Progenitor cell of endocrine pancreas (in vitro differentiated cells): Measurements from ENCODE around the gene PHOX2A. TPM values are rescaled to one million over a fixed set of nuclear protein-coding genes. Genes with fewer than 3 reads are reported as not detected.
A peak's percentile ranks its signal among the peaks of the same experiment; 100 is the strongest.

Source experiments
- DNase-seq: peaks from one replicate; pipeline ENCODE4 v3.0.0; 2021; ENCODE audit warnings: low spot score; ENCODE audit not compliant: unreplicated experiment
- H3K27ac Mint-ChIP-seq: 2 replicates; pipeline ENCODE4 v1.8.0; 2021; ENCODE audit warnings: mild to moderate bottlenecking, moderate library complexity, mixed read lengths
- H3K27me3 Mint-ChIP-seq: 2 replicates; pipeline ENCODE4 v1.8.0; 2021; ENCODE audit warnings: mixed read lengths
- H3K36me3 Mint-ChIP-seq: 2 replicates; pipeline ENCODE4 v1.8.0; 2022; ENCODE audit warnings: mixed read lengths; ENCODE audit not compliant: insufficient read depth
- H3K4me1 Mint-ChIP-seq: 2 replicates; pipeline ENCODE4 v1.8.0; 2021; ENCODE audit warnings: low read depth, mixed read lengths
- H3K4me3 Mint-ChIP-seq: 2 replicates; pipeline ENCODE4 v1.8.0; 2021; ENCODE audit warnings: low read depth, mild to moderate bottlenecking, moderate library complexity, mixed read lengths
- H3K9me3 Mint-ChIP-seq: 2 replicates; pipeline ENCODE4 v1.8.0; 2021; ENCODE audit warnings: low read depth, mixed read lengths
- total RNA-seq: library from RNA; stranded (reverse); gene quantifications from 2 replicates; pipeline ENCODE4 v1.2.1, GENCODE V29; 2021
- TF ChIP-seq, protein P1 (sequence below): fragments of 200-600 bp; sonication (generic); IDR thresholded peaks from one replicate; pipeline ENCODE4 v1.5.0; 2021; ENCODE audit warnings: antibody characterized with exemption, mild to moderate bottlenecking; ENCODE audit not compliant: unreplicated experiment

Gene PHOX2A
- total RNA-seq, 1 donor from 2014 or later, result not detected

DNA sequence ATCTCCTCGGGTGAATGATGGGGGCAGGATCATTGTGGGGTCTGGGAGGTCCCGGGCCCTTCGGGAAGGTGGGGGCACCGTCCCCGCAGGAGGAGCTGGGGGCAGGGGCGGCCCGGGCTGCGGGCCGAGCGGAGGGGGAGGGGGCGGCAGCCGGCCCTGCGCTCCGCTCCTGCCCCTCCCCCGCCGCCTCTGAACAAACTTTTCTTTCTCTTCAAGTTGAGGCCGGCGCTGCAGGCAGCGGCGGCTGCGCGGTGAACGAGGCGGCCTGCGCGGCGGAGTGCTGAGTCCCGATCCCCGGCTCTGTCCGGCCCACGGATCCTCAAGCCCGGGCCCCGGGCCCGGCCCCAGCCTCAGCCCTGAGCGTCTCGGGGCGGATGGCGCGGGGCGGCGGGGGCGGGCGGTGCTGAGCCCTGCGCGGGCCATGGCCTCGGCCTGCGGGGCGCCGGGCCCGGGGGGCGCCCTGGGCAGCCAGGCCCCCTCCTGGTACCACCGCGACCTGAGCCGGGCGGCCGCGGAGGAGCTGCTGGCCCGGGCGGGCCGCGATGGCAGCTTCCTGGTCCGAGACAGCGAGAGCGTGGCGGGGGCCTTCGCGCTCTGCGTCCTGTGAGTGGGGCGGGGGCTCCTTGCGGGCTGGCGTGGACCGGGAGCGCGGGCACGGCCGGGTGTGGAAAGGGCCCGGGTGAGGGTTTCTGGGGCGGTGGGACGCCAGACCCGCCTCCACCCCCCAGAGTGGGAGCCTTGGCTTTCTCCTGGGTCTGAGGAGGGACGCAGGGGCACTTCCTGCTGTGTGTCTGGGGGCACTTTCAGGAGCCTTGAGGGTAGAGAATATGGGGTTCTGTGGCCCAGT is 19.2 kb downstream of the PHOX2A start, which contains the start of gene INPPL1:
TSS of gene INPPL1 (plus strand) at position 204 of the 847 bp plus-strand sequence. CDS start at position 422, 218 bp downstream.
- TF ChIP-seq, protein P1, sequence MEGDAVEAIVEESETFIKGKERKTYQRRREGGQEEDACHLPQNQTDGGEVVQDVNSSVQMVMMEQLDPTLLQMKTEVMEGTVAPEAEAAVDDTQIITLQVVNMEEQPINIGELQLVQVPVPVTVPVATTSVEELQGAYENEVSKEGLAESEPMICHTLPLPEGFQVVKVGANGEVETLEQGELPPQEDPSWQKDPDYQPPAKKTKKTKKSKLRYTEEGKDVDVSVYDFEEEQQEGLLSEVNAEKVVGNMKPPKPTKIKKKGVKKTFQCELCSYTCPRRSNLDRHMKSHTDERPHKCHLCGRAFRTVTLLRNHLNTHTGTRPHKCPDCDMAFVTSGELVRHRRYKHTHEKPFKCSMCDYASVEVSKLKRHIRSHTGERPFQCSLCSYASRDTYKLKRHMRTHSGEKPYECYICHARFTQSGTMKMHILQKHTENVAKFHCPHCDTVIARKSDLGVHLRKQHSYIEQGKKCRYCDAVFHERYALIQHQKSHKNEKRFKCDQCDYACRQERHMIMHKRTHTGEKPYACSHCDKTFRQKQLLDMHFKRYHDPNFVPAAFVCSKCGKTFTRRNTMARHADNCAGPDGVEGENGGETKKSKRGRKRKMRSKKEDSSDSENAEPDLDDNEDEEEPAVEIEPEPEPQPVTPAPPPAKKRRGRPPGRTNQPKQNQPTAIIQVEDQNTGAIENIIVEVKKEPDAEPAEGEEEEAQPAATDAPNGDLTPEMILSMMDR, result no peak

DNA sequence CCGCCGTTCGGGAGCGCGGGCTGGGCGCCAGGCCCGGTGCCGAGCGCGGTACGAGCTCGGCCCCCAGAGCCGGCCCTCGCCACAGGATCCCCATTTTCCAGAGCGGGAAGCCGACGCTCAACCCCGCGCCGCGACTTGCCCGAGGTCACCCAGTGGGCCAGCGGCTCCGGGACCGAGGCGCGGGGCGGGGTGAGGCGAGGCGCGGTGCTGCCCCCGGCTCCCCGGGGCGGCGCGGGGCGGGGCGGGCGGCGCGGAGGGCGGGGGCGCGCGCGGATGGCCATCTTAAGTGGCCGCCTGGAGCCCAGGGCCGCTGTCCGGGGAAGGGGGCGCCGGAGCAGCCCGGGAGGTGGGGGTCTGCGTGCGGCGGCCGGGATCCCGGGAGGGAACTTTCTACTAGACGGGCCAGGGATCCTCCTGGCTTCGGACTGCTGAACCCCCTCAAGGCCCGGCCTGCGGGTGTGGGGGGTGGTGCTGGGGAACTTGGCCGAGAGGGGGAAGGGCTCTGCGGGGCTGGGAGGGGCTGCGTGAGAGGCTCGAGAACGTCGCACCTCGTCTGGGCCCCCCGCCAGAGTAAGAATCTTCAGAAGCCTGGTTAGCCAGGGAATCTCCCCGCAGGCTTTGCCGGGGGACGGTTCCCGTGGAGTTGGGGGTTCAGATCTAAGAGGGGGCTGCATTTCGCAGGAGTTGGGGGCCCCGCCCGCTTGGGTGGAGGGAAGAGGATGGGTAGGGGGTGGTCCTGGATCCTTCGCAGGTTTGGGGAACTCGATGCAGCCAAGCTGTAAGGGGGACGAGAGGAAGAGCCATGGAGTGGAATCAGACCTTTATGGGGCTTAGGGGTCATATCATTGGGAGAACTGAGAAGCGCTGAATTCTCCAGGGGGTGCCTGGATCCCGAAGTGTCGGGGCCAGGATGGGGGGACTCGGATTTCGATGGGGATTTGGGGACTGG is 20.1 kb downstream of the PHOX2A start:
- H3K36me3 Mint-ChIP-seq, result peaks cover 1% of the 10 kb centered on the region
- H3K4me1 Mint-ChIP-seq, result peaks cover 24% of the 10 kb centered on the region
- H3K27me3 Mint-ChIP-seq, result no peaks in the 10 kb centered on the region
- peak overlapping the region; percentile 96 for H3K4me3 Mint-ChIP-seq
- TF ChIP-seq, protein P1, result no peak
- H3K27ac Mint-ChIP-seq, result peak overlapping the region; percentile 96
- DNase-seq, result peak; percentile 56
- no peaks in the 10 kb centered on the region for H3K9me3 Mint-ChIP-seq

More for the DNA sequence above, 19.2 kb downstream of the PHOX2A start, which contains the start of gene INPPL1:
- no peaks in the 10 kb centered on the region for H3K27me3 Mint-ChIP-seq
- peaks cover 6% of the 10 kb centered on the region for H3K36me3 Mint-ChIP-seq
- H3K9me3 Mint-ChIP-seq, result no peaks in the 10 kb centered on the region
- H3K4me1 Mint-ChIP-seq, result peaks cover 24% of the 10 kb centered on the region
- H3K27ac Mint-ChIP-seq, result peak within 1 kb of the TSS; percentile 96
- H3K4me3 Mint-ChIP-seq, result peak within 1 kb of the TSS; percentile 96
- no peak for DNase-seq

DNA sequence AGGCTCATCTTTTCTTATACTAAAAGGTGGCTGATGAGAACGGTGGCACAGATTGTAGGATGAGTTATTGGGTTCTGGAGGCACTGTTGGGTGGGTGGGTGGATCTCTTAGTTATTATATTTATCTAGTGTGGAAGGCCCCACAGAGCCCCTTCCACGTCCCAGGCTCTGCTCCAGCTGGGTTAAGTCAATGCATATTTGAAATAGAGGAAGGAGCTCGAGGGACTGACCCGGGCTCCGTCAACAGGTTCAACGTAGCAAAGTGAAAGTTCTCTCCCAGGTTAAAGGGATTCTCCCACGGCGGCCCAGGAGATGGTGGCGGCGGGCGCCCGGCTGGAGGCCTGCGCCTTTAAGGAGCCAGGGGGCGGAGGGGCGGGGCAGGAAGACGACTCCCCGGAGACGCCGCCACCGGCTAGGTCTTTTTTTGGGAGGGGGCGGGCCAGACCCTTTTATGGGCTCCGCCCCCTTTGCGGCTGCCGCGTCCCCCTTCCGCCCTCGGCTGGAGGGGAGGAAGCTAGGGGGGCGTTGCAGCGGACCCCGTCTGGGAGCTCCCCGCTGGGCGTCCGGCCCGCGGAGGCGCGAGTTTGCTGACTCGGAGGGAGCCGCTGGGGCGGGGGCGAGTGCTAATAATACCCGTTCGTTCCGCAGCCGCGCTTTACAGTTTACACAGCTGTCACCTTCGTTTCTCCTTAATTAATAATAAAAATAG is 20.9 kb downstream of the PHOX2A start:
- TF ChIP-seq, protein P1, result peak; percentile 13
- H3K36me3 Mint-ChIP-seq, result no peaks in the 10 kb centered on the region
- DNase-seq, result peak; percentile 90
- peak overlapping the region; percentile 94 for H3K27ac Mint-ChIP-seq
- H3K27me3 Mint-ChIP-seq, result peaks cover under 1% of the 10 kb centered on the region
- peak overlapping the region; percentile 83 for H3K4me3 Mint-ChIP-seq
- H3K4me1 Mint-ChIP-seq, result peaks cover 24% of the 10 kb centered on the region
- no peaks in the 10 kb centered on the region for H3K9me3 Mint-ChIP-seq

DNA sequence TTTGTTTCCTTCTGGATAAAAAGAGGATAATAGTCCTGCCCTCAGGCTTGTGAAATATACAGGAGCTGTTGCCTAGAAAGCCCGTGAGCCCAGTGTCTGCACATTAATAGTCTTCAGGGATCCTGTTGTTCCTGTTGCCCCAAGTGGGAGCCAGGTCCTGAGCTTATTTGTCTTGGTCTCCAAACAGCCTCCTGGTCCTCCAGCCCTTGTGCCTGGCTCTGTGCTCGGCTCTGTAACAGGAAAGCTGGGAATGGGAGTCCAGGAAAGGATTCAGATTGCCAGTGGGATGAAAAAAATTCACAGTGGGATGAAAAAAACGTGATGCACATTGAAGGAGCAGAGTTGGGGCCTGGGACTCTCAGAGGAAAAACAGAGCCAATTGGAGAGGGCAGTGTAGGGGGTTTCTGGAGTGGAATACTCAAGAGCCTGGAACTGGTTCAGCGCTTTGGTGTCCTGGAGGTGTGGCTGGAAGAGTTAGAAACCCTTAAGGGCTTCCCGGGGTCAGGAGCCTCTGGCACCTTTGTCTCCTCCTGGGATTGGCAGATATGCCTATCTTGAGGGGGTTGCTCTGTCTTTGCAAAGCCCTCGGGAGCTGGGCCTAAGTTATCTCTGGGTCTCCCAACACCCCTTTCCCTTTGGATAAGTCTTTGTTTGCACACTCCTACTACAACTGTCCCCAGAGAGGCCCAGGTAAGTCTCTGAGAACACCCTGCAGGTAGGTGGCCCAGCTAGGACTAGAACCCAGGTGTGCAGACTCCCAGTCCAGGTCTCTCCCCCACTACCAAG is 21.7 kb downstream of the PHOX2A start:
- TF ChIP-seq, protein P1, result no peak
- DNase-seq, result no peak

More for the DNA sequence above, 21.7 kb downstream of the PHOX2A start:
- peaks cover 24% of the 10 kb centered on the region for H3K4me1 Mint-ChIP-seq
- H3K27ac Mint-ChIP-seq, result peak overlapping the region; percentile 94
- H3K27me3 Mint-ChIP-seq, result peaks cover 5% of the 10 kb centered on the region
- H3K4me3 Mint-ChIP-seq, result peak overlapping the region; percentile 83
- no peaks in the 10 kb centered on the region for H3K9me3 Mint-ChIP-seq
- no peaks in the 10 kb centered on the region for H3K36me3 Mint-ChIP-seq
